Measurements from ENCODE around the gene BCORL1.

DNA sequence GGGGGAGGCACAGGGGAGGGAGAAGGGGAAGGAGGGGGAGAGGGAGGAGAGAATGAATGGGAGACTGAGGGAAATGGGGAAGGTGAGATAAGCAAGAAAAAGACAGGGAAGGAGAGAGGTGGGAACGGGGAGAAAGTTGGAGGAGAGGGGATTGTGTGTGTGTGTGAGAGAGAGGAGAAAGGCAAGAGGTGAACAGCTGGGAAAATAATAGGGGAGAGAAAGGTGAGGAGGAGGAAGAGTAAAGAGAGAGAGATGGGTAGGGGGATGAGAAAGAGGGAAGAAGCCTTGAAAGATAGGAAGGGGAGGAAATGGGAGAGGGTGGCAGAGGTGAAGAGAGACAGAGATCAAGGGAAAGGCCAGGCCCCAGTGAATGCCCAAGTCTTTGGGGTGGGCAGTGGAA, 20.1 kb downstream of the BCORL1 start:
- TF ChIP-seq, protein P1, sequence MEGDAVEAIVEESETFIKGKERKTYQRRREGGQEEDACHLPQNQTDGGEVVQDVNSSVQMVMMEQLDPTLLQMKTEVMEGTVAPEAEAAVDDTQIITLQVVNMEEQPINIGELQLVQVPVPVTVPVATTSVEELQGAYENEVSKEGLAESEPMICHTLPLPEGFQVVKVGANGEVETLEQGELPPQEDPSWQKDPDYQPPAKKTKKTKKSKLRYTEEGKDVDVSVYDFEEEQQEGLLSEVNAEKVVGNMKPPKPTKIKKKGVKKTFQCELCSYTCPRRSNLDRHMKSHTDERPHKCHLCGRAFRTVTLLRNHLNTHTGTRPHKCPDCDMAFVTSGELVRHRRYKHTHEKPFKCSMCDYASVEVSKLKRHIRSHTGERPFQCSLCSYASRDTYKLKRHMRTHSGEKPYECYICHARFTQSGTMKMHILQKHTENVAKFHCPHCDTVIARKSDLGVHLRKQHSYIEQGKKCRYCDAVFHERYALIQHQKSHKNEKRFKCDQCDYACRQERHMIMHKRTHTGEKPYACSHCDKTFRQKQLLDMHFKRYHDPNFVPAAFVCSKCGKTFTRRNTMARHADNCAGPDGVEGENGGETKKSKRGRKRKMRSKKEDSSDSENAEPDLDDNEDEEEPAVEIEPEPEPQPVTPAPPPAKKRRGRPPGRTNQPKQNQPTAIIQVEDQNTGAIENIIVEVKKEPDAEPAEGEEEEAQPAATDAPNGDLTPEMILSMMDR (IDR thresholded peaks at IDR 0.05; ENCODE audit: low read depth, low read length): no peak
- no peak for TF ChIP-seq EZH2phosphoT487 (IDR thresholded peaks at IDR 0.05; ENCODE audit: low read depth)

Data from OCI-LY3 (cell line).